Suprapubic skin (tissue), 4 donors: Measurements from ENCODE around the gene ABCA7.

Experiments
- EP300 ChIP-seq: sonication (generic); formaldehyde crosslinking; IDR thresholded peaks from one replicate; pipeline ENCODE4 v1.6.1; 2017; ENCODE audit warnings: antibody characterized with exemption
- POLR2A ChIP-seq, 2 donors: fragments of 450-650 bp; IDR thresholded peaks; one replicate each; pipeline ENCODE4 v1.6.1; 2017; ENCODE audit warnings: antibody characterized with exemption in 2 of 2, mild to moderate bottlenecking in 2 of 2, moderate library complexity in 2 of 2
- POLR2AphosphoS5 ChIP-seq, 3 donors: sonication (generic); formaldehyde crosslinking; IDR thresholded peaks; one replicate each; pipeline ENCODE4 v1.6.1; 2017; ENCODE audit warnings: antibody characterized with exemption in 3 of 3
- TF ChIP-seq, protein P1 (sequence below), 2 donors: fragments of 200-600 bp in 1 of 2; fragments of 450-650 bp in 1 of 2; sonication (generic) in 1 of 2; IDR thresholded peaks; one replicate each; pipeline ENCODE4 v1.5.1; 2016 to 2019; ENCODE audit warnings: antibody characterized with exemption in 2 of 2, mild to moderate bottlenecking in 1 of 2, moderate library complexity in 1 of 2

DNA sequence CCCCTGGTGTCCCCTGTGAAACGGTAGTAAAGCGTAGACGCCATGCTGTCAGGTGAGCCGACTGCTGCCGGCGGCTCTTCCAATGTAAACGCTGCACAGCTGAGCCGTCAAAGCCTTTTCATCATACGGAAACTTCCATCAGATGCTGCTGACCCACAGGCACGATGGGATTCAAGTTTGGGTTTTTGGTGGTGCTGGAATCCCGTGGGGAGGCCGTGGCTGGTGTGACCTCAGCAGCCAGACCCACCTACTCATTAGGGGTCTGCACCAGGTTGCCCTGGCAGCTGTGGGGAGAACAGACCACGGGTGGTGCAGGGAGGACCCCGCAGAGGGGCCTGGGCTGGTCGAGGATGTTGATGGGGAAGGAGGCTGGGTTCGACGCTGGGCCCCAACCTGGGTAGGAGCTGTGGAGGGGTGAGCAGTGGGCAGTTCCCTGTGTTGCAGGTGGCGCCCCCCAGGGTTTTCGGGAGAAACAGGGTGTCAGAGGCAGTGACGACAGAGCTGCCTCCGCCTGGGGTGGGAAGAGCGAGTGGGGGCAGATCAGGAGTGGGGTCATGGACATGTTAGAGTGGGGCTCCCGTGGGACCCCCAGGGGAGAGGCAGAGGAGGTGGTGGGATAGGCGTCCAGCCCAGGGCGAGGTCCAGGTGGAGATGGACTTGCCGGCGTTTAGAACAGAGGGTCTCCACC is 33.1 kb upstream of the ABCA7 start:
- TF ChIP-seq POLR2AphosphoS5 (IDR thresholded peaks at IDR 0.05) (no peak), POLR2A (IDR thresholded peaks at IDR 0.05) (no peak), EP300 (no peak)
- TF ChIP-seq, protein P1, sequence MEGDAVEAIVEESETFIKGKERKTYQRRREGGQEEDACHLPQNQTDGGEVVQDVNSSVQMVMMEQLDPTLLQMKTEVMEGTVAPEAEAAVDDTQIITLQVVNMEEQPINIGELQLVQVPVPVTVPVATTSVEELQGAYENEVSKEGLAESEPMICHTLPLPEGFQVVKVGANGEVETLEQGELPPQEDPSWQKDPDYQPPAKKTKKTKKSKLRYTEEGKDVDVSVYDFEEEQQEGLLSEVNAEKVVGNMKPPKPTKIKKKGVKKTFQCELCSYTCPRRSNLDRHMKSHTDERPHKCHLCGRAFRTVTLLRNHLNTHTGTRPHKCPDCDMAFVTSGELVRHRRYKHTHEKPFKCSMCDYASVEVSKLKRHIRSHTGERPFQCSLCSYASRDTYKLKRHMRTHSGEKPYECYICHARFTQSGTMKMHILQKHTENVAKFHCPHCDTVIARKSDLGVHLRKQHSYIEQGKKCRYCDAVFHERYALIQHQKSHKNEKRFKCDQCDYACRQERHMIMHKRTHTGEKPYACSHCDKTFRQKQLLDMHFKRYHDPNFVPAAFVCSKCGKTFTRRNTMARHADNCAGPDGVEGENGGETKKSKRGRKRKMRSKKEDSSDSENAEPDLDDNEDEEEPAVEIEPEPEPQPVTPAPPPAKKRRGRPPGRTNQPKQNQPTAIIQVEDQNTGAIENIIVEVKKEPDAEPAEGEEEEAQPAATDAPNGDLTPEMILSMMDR (IDR thresholded peaks at IDR 0.05) = no peak
